ENCODE data around the gene ANKS4B.

- TF ChIP-seq CTCF (IDR thresholded peaks at IDR 0.05; ENCODE audit: insufficient read depth, low read depth, low read length) (no peak), EZH2 (IDR thresholded peaks at IDR 0.05; ENCODE audit: insufficient read depth, low read length) (no peak)
Measured at GRCh38 chr16:21190599-21190998, 42.9 kb upstream of the ANKS4B start.
